ENCODE data around the gene CIITA. TPM values are rescaled to one million over a fixed set of nuclear protein-coding genes. Genes with fewer than 3 reads are reported as not detected.
A peak's percentile ranks its signal among the peaks of the same experiment; 100 is the strongest.

The CIITA gene
- total RNA-seq, 2 donors from 2014 or later = 10.0 to 11.9 TPM

GRCh38 chr16:10846213-10846998 lies 30.6 kb upstream of the CIITA start:
- DNase-seq (ENCODE audit: low spot score) = no peak
- intact Hi-C loops (cut with DNase I) = no loop called here

- intact Hi-C loops (cut with DNase I) = no loop called here
Observed at GRCh38 chr16:10847176-10847575, 29.8 kb upstream of the CIITA start.

GRCh38 chr16:10849736-10850477 lies 27.1 kb upstream of the CIITA start:
- intact Hi-C loops (cut with DNase I) = no loop called here
- DNase-seq (ENCODE audit: low spot score) = no peak

More at GRCh38 chr16:10847176-10847575, 29.8 kb upstream of the CIITA start:
- no peak for DNase-seq (ENCODE audit: low spot score)

DNA sequence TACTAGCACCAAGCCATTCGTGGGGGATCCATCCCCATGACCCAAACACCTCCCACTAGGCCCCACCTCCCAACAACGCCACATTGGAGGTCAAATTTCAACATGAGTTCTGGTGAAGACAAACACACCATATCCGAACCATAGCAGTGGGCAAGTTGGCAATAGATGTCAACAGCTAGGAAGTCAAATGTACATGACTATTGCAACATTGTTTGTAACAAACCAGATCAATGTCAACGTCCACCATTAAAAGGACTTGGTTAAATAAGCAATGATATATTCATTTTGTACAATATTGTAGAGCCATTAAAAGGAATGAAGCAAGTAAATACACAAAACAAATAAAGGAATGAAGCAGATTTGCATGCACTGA lies 26.5 kb upstream of the CIITA start:
- no peak for DNase-seq (ENCODE audit: low spot score)
- intact Hi-C loops (cut with DNase I) = no loop called here

- intact Hi-C loops (cut with DNase I) = no loop called here
- DNase-seq (ENCODE audit: low spot score) = no peak
Observed at GRCh38 chr16:10851512-10851911, 25.5 kb upstream of the CIITA start.

GRCh38 chr16:10852286-10852685 lies 24.7 kb upstream of the CIITA start:
- intact Hi-C loops (cut with DNase I) = no loop called here
- no peak for DNase-seq (ENCODE audit: low spot score)

DNA sequence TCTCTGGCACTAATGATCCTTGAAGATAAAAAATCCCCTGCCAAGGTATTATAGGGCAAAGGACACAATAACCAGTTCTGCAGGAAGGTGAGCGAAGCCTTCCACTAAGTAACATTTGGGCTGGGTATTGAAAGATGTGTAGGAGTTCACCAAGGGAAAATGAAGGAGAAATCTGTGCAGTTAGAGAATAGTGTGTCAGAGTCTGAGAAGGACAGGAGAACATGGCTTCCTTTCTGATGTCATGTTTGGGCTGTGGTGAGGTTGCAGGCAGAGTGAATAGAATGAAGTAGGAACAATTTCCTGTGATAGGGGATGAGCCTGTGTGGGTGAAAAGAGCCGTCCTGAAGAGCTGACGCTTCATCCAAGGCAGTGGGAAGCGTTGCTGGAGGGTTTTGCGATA lies 24.1 kb upstream of the CIITA start:
- DNase-seq (ENCODE audit: low spot score) = no peak
- intact Hi-C loops (cut with DNase I) = no loop called here

- no peak for DNase-seq (ENCODE audit: low spot score)
- intact Hi-C loops (cut with DNase I) = no loop called here
Observed at GRCh38 chr16:10856042-10856441, 21.0 kb upstream of the CIITA start.

- intact Hi-C loops (cut with DNase I) = no loop called here
- DNase-seq (ENCODE audit: low spot score) = no peak
Observed at GRCh38 chr16:10858203-10858602, 18.8 kb upstream of the CIITA start.

DNA sequence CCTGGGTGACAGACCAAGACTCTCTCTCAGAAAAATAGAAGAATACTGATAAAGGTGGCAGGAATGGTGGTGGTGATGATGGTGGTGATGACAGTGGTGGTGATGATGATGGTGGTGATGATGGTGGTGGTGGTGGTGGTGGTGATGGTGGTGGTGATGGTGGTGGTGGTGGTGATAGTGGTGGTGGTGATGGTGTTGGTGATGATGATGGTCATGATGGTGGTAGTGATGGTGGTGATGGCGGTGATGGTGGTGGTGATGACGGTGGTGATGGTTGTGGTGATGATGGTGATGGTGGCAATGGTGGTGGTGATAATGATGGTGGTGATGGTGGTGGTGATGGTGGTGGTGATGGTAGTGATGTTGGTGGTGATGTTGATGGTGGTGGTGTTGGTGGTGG lies 18.0 kb upstream of the CIITA start:
- DNase-seq (ENCODE audit: low spot score) = no peak
- intact Hi-C loops (cut with DNase I) = no loop called here

DNA sequence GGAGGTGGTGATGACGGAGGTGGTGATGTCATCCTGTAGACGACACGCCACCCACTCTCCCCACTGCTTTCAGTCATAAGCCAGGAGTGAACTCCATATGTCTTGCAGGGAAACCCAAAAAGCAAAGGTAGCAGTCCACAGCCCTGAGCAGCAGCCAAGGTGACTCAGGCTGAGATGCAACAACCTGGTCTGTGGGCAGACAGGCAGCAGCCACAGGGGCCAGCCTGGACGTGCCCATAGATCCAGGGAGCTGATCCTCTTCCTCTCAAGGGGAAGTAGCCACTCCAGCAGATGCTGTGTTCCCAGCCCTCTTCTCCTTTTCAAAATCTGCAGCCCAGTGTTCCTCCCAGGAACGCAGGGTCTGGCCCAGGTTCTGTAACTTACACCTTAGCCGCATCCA lies 17.3 kb upstream of the CIITA start:
- no peak for DNase-seq (ENCODE audit: low spot score)
- intact Hi-C loops (cut with DNase I) = no loop called here

DNA sequence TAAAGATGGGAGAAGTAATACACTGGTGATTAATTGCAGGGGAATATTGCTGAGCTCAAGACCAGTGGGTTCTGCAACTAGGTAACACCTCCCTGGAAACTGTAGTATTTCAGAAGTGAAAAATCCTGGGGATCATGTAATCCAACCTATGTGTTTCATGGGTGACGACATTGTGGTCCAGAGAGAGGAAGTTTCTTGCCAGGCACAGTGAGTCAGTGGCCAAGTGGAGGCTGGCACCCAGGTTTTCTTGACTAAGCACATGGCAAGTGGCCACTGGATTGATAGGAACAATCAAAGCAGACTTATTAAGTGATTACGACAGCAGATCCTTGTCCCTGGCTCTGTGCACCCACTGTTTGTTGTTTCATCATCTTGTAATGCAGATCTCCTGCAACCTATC lies 14.6 kb upstream of the CIITA start:
- no peak for DNase-seq (ENCODE audit: low spot score)
- intact Hi-C loops (cut with DNase I) = no loop called here

- peak; percentile 81 for DNase-seq (ENCODE audit: low spot score)
- intact Hi-C loops (cut with DNase I) = no loop called here
Observed at GRCh38 chr16:10865991-10866966, 10.7 kb upstream of the CIITA start.

DNA sequence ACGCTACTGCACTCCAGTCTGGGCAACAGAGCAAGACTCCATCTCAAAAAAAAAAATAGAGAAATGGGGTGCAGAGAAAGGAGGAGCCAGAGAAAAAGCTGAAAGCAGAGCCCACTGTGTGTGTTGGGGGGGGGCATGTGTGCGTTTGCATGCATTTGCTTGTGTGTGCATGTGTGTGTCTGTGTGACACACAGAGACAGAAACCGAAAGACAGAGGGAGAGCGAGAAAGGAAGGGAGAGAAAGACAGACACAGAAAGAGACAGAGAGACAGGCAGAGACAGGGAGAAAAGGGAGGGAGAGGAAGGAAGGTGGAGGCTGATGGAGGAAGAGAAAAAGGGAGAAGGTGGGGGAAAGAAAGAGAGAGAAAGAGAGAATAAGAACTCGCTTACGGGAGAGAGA lies 9.8 kb upstream of the CIITA start:
- intact Hi-C loops (cut with DNase I) = no loop called here
- DNase-seq (ENCODE audit: low spot score) = no peak

DNA sequence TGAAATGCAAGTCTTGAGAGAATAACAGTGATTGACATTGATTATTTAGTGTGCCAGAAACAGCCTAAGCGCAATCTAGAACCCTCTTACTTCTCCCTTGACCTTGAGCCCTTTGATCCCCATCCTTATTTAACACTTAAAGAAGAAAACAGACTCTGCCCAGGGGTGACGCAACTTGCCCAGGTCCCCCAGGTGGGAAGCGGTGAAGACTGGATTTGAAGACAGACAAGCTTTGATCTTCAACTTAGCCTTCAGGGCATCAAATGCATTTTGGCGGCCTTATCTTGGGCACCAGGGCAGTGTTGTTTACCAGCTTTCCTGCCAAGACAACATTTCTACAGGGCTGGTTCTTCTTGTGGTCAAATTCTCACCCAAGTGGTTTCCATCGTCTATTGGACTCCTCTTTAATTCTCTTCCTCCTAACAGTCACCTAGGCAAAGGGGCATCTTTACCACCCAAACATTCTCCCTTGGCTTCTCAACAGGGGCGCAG lies 8.9 kb upstream of the CIITA start:
- DNase-seq (ENCODE audit: low spot score) = peak; percentile 58
- intact Hi-C loops (cut with DNase I) = no loop called here

DNA sequence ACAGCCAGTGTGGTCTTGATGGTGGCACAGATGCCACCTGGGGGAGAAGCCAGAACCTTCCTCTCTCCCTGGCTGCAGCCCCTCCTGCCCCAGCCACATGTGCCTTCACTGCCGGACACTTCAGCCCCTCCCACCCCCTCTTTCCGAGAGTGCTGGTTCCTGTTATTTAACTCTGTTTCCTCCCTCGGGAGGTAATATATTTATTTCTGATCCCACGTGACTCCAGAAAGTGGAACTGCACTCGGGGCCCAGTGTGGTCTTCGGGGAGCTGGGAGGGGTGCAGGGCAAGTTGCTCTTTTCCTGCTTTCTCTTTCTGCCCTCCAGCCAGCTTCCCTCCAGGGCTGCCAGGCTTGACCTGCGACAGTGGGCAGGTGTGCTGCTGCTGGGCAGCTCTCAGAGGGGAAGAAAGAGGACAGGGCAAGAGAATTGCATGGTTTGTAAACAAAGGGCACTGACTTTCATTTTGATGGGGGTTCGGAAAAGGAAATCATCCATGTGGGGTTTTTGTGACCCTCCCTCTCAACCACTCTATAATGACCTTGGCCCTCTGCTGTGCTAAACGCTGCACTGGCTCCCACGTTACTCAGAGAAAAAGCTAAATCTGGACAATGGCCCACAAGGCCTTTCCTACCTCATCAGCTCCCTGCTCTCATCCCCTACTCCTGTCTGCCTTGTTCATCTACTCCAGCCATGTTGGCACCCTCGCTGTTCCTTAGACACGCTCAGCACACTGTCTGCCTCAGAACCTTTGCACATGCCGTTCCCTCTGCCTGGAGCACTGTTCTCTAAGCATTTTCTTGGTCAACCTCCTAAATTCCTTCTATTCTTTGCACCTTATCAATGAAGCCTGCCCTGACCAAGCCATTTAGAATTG lies 8.2 kb upstream of the CIITA start:
- intact Hi-C loops (cut with DNase I) = no loop called here
- DNase-seq (ENCODE audit: low spot score) = peak; percentile 82

DNA sequence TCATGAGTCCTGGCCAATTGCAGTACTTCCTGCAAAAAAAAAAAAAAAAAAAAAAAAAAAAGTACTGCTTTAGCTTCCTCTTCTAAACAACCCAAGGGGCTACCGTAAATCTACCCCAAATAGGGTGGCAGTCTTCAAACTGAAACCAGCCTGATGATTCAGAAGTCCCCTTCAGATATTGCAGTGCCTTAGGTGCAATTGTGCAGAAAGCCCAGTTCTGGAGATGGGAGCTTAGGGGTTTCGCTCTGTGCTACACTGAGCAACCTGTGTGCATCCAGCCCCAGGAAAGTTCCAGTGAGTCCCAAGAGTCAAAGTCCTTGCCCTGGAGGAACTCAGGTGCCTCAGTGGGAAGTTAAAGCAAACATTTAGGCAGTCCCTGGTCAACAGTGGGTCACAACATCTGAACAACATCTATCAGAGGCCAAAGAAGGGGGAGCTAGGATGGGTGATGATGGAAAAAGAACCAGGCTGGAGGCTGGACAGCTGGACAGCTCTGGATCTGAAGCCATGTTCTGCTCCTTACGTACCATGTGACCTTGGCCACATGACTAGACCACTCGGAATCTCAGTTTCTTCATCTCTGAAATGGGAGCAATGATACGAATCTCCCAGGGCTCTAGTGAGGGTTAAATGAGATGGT lies 6.7 kb upstream of the CIITA start:
- DNase-seq (ENCODE audit: low spot score) = peak; percentile 19

DNA sequence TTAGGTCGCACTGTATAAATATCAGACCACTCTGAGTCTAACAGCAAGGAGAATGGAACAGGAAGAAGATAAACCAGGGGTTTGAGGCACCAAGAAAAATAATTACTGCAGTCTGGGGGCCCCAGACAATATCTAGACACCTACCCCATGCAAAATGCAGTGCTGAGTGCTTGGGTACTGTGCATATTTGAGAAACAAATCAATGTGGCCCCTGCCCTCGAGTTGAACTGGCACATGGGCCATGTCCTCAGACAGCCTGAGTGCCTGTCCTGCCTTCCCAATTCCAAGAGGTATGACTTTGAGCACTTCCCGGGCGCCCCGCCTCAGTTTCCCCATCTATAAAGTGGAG lies 6.2 kb upstream of the CIITA start:
- intact Hi-C loops (cut with DNase I) = no loop called here

More for the DNA sequence above, 6.7 kb upstream of the CIITA start:
- intact Hi-C loops (cut with DNase I) = no loop called here

More for the DNA sequence above, 6.2 kb upstream of the CIITA start:
- no peak for DNase-seq (ENCODE audit: low spot score)

Measured in posterior vena cava (tissue), 2 donors.